ENCODE measurements around the gene PTDSS2. TPM values are rescaled to one million over a fixed set of nuclear protein-coding genes. Genes with fewer than 3 reads are reported as not detected.
"Not testable (repeated sequence)": the region's sequence is repeated elsewhere in the genome, so short reads cannot be mapped to it uniquely, and the experiment has no call there.

The PTDSS2 gene
- 46.6 and 145 TPM in 2 replicates for total RNA-seq (2014; rRNA removed; shearing (Covaris generic))
- 22.7 and 23.8 TPM in 2 replicates for polyA plus RNA-seq (2016; fragmentation: Nextera tagmentation; extraction: Ambion mirVana)
- long read RNA-seq, transcript PTDSS2-201 (12 exons, 2,445 nt) = major isoform, 20 of 33 reads
- long read RNA-seq, partial matches to known transcripts = 6 of 33 reads
- long read RNA-seq, other reads (novel, unspliced or antisense) = 6 of 33 reads

GRCh38 chr11:449889-450808 is at the start of gene PTDSS2:
PTDSS2 (plus strand) TSS chr11:450279; CDS start chr11:450456, 177 bp downstream.
- peaks cover 48% of the 10 kb centered on the region for H3K79me2 ChIP-seq (replicated peaks; ENCODE audit: insufficient read depth)
- H3K4me3 ChIP-seq = peak within 1 kb of the TSS; percentile 90
- H2AFZ ChIP-seq = peak within 1 kb of the TSS; percentile 97
- H3K4me1 Mint-ChIP-seq = peaks cover 20% of the 10 kb centered on the region
- peak within 1 kb of the TSS; percentile 94 for H3K4me2 ChIP-seq
- H3K9me2 ChIP-seq (ENCODE audit: insufficient read depth) = no peaks in the 10 kb centered on the region
- DNase-seq (ENCODE audit: low spot score) = peak; percentile 99
- H3K27me3 ChIP-seq (ENCODE audit: insufficient read depth) = no peaks in the 10 kb centered on the region
- peak; percentile 83 for ATAC-seq
- H3K4me1 ChIP-seq (ENCODE audit: insufficient read depth) = peaks cover 22% of the 10 kb centered on the region
- peak within 1 kb of the TSS; percentile 95 for H3K27ac Mint-ChIP-seq
- peak within 1 kb of the TSS; percentile 96 for H3K4me3 Mint-ChIP-seq
- H3K27ac ChIP-seq (ENCODE audit: low read depth) = peak within 1 kb of the TSS; percentile 95
- H4K20me1 ChIP-seq (replicated peaks; ENCODE audit: insufficient read depth) = peaks cover 15% of the 10 kb centered on the region
- H3F3A ChIP-seq (replicated peaks; ENCODE audit: low read depth) = peaks cover 22% of the 10 kb centered on the region
- peaks cover 31% of the 10 kb centered on the region for H3K36me3 Mint-ChIP-seq (ENCODE audit: low read depth)
- H3K36me3 ChIP-seq (ENCODE audit: insufficient read depth) = no peaks in the 10 kb centered on the region; the same call in 1 of the 2 replicates
- peaks cover 24% of the 10 kb centered on the region for H3K27me3 Mint-ChIP-seq (ENCODE audit: insufficient read depth, low read depth, poor library complexity)
- TF ChIP-seq POLR2AphosphoS5 (IDR thresholded peaks at IDR 0.05; ENCODE audit: low read depth) (peak; percentile 78), ETS1 (IDR thresholded peaks at IDR 0.05) (peak; percentile 99), EZH2 (IDR thresholded peaks at IDR 0.05; ENCODE audit: low read depth, unreplicated experiment) (no peak), EZH2phosphoT487 (IDR thresholded peaks at IDR 0.05; ENCODE audit: unreplicated experiment) (no peak), CREB1 (CRISPR knock-in tag; IDR thresholded peaks at IDR 0.05; ENCODE audit: low read depth) (peak; percentile 87)
- TF ChIP-seq, protein P1, sequence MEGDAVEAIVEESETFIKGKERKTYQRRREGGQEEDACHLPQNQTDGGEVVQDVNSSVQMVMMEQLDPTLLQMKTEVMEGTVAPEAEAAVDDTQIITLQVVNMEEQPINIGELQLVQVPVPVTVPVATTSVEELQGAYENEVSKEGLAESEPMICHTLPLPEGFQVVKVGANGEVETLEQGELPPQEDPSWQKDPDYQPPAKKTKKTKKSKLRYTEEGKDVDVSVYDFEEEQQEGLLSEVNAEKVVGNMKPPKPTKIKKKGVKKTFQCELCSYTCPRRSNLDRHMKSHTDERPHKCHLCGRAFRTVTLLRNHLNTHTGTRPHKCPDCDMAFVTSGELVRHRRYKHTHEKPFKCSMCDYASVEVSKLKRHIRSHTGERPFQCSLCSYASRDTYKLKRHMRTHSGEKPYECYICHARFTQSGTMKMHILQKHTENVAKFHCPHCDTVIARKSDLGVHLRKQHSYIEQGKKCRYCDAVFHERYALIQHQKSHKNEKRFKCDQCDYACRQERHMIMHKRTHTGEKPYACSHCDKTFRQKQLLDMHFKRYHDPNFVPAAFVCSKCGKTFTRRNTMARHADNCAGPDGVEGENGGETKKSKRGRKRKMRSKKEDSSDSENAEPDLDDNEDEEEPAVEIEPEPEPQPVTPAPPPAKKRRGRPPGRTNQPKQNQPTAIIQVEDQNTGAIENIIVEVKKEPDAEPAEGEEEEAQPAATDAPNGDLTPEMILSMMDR (conservative IDR thresholded peaks at IDR 0.05; ENCODE audit: low read depth in 2 of 2) = no peak; a peak in 1 of 4 replicates
- TF ChIP-seq, protein P2, sequence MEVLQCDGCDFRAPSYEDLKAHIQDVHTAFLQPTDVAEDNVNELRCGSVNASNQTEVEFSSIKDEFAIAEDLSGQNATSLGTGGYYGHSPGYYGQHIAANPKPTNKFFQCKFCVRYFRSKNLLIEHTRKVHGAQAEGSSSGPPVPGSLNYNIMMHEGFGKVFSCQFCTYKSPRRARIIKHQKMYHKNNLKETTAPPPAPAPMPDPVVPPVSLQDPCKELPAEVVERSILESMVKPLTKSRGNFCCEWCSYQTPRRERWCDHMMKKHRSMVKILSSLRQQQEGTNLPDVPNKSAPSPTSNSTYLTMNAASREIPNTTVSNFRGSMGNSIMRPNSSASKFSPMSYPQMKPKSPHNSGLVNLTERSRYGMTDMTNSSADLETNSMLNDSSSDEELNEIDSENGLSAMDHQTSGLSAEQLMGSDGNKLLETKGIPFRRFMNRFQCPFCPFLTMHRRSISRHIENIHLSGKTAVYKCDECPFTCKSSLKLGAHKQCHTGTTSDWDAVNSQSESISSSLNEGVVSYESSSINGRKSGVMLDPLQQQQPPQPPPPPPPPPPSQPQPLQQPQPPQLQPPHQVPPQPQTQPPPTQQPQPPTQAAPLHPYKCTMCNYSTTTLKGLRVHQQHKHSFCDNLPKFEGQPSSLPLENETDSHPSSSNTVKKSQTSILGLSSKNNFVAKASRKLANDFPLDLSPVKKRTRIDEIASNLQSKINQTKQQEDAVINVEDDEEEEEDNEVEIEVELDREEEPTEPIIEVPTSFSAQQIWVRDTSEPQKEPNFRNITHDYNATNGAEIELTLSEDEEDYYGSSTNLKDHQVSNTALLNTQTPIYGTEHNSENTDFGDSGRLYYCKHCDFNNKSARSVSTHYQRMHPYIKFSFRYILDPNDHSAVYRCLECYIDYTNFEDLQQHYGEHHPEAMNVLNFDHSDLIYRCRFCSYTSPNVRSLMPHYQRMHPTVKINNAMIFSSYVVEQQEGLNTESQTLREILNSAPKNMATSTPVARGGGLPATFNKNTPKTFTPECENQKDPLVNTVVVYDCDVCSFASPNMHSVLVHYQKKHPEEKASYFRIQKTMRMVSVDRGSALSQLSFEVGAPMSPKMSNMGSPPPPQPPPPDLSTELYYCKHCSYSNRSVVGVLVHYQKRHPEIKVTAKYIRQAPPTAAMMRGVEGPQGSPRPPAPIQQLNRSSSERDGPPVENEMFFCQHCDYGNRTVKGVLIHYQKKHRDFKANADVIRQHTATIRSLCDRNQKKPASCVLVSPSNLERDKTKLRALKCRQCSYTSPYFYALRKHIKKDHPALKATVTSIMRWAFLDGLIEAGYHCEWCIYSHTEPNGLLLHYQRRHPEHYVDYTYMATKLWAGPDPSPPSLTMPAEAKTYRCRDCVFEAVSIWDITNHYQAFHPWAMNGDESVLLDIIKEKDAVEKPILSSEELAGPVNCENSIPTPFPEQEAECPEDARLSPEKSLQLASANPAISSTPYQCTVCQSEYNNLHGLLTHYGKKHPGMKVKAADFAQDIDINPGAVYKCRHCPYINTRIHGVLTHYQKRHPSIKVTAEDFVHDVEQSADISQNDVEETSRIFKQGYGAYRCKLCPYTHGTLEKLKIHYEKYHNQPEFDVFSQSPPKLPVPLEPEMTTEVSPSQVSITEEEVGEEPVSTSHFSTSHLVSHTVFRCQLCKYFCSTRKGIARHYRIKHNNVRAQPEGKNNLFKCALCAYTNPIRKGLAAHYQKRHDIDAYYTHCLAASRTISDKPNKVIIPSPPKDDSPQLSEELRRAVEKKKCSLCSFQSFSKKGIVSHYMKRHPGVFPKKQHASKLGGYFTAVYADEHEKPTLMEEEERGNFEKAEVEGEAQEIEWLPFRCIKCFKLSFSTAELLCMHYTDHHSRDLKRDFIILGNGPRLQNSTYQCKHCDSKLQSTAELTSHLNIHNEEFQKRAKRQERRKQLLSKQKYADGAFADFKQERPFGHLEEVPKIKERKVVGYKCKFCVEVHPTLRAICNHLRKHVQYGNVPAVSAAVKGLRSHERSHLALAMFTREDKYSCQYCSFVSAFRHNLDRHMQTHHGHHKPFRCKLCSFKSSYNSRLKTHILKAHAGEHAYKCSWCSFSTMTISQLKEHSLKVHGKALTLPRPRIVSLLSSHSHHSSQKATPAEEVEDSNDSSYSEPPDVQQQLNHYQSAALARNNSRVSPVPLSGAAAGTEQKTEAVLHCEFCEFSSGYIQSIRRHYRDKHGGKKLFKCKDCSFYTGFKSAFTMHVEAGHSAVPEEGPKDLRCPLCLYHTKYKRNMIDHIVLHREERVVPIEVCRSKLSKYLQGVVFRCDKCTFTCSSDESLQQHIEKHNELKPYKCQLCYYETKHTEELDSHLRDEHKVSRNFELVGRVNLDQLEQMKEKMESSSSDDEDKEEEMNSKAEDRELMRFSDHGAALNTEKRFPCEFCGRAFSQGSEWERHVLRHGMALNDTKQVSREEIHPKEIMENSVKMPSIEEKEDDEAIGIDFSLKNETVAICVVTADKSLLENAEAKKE (CRISPR knock-in tag; IDR thresholded peaks at IDR 0.05) = no peak
- no peaks in the 10 kb centered on the region for H3K9me3 Mint-ChIP-seq

DNA sequence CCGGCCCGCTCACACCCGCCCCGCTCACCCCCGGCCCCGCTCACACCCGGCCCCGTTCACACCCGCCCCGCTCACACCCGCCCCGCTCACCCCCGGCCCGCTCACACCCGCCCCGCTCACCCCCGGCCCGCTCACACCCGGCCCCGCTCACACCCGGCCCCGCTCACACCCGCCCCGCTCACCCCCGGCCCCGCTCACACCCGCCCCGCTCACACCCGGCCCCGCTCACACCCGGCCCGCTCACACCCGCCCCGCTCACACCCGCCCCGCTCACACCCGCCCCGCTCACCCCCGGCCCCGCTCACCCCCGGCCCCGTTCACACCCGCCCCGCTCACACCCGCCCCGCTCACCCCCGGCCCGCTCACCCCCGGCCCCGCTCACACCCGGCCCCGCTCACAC is 48.9 kb upstream of the PTDSS2 start:
- H3K4me3 Mint-ChIP-seq; H2AFZ ChIP-seq; ATAC-seq; H3K36me3 ChIP-seq (ENCODE audit: insufficient read depth); H3K4me1 Mint-ChIP-seq; H3K9me2 ChIP-seq (ENCODE audit: insufficient read depth); H3K27me3 ChIP-seq (ENCODE audit: insufficient read depth); H3K79me2 ChIP-seq (replicated peaks; ENCODE audit: insufficient read depth); DNase-seq (ENCODE audit: low spot score); H3K27ac ChIP-seq (ENCODE audit: low read depth); H3F3A ChIP-seq (replicated peaks; ENCODE audit: low read depth); H3K4me3 ChIP-seq; H3K4me1 ChIP-seq (ENCODE audit: insufficient read depth); H3K27ac Mint-ChIP-seq; H4K20me1 ChIP-seq (replicated peaks; ENCODE audit: insufficient read depth); H3K4me2 ChIP-seq: not testable (repeated sequence)
- H3K36me3 Mint-ChIP-seq (ENCODE audit: low read depth) = peaks cover 14% of the 10 kb centered on the region
- peaks cover 19% of the 10 kb centered on the region for H3K27me3 Mint-ChIP-seq (ENCODE audit: insufficient read depth, low read depth, poor library complexity)
- H3K9me3 Mint-ChIP-seq = peaks cover 24% of the 10 kb centered on the region

Data from GM23338 (cell line).